Upper lobe of right lung (tissue), 1 donor: Measurements from ENCODE around the gene PPFIA1. TPM values are rescaled to one million over a fixed set of nuclear protein-coding genes. Genes with fewer than 3 reads are reported as not detected.

Experiments
- ATAC-seq: fragments of 200-7000 bp; cut with Tn5 transposase; one replicate; pipeline ENCODE4 v1.9.1; 2020; ENCODE audit warnings: mild to moderate bottlenecking, moderate library complexity
- DNase-seq: peaks from one replicate; pipeline ENCODE4 v3.0.0-alpha.2; 2020
- H3K27ac ChIP-seq: fragments of 200-600 bp; one replicate; pipeline ENCODE4 v1.8.0; 2022
- H3K27me3 ChIP-seq: fragments of 200-600 bp; one replicate; pipeline ENCODE4 v1.8.0; 2022; ENCODE audit warnings: mild to moderate bottlenecking
- H3K36me3 ChIP-seq: fragments of 200-600 bp; one replicate; pipeline ENCODE4 v1.8.0; 2022
- H3K4me1 ChIP-seq: fragments of 200-600 bp; one replicate; pipeline ENCODE4 v1.8.0; 2022
- H3K4me3 ChIP-seq: fragments of 200-600 bp; one replicate; pipeline ENCODE4 v1.8.0; 2022; ENCODE audit warnings: mild to moderate bottlenecking
- H3K9me3 ChIP-seq: fragments of 200-600 bp; one replicate; pipeline ENCODE4 v1.8.0; 2022
- intact Hi-C: fragments of 100-400 bp; cut with DNase I; formaldehyde crosslinking; loops from one replicate; pipeline ENCODE4 v1.11.0; 2022
- total RNA-seq: library from RNA; stranded (reverse); fragmentation: NEBNext Ultra II Directional; extraction: Animal tissue kit (Norgen Biotek cat#: 25700); gene quantifications from one replicate; pipeline ENCODE4 v1.2.1, GENCODE V29; 2021
- TF ChIP-seq, protein P1 (sequence below): fragments of 200-600 bp; IDR thresholded peaks from one replicate; pipeline ENCODE4 v1.8.0; 2022; ENCODE audit warnings: antibody characterized with exemption
- donor health status: DM: no; HTN: yes; CAD: no; lungs with severe emphysema.

PPFIA1 gene
- total RNA-seq, 1 donor from 2014 or later: 73.3 TPM

DNA sequence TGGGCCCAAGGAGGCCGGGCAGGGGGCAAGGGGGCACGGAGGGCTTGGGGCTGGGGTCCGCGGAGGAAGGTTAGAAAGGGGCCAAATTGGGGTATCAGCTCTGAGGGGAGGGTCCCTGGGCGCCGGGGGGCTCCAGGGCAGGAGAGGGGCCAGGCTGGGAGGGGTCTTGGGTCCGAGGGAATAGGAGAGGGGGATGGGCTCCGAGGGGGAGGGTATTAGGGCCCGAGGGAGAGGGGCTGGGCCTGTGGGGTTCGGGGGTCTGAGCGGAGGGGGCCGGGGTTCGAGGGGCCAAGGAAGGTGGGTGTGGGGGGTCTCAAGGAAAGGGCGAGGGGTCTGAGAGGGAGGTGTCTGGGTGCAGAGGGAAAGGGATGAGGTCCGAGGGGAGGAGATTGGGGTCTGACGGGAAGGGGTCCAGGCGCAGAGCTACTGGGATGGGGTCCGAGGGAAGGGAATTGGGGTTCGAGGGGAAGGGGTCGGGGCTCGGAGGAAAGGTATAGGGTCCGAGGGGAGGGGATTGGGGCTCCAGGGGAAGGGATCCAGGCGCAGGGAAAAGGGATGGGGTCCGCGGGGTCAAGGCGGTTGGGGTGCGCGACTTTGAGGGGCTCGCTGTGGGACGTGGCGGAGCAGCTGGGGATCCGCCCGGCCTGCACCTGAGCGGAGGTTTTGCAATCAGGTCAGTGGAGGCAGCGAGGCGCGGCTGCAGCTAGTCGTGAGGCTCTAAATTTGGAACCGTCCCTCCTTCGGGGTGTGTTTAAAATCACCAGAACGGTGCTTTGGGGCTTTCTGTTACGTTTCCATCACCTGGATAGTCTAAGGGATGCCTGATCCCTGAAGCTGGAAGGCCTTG is 128.6 kb downstream of the PPFIA1 start:
- no peak for DNase-seq
- H3K27me3 ChIP-seq: peaks cover 8% of the 10 kb centered on the region
- ATAC-seq: peak; percentile 31
- intact Hi-C loops: no loop called here
- peaks cover 26% of the 10 kb centered on the region for H3K4me1 ChIP-seq
- peak overlapping the region; percentile 83 for H3K27ac ChIP-seq
- H3K36me3 ChIP-seq: no peaks in the 10 kb centered on the region
- TF ChIP-seq, protein P1, sequence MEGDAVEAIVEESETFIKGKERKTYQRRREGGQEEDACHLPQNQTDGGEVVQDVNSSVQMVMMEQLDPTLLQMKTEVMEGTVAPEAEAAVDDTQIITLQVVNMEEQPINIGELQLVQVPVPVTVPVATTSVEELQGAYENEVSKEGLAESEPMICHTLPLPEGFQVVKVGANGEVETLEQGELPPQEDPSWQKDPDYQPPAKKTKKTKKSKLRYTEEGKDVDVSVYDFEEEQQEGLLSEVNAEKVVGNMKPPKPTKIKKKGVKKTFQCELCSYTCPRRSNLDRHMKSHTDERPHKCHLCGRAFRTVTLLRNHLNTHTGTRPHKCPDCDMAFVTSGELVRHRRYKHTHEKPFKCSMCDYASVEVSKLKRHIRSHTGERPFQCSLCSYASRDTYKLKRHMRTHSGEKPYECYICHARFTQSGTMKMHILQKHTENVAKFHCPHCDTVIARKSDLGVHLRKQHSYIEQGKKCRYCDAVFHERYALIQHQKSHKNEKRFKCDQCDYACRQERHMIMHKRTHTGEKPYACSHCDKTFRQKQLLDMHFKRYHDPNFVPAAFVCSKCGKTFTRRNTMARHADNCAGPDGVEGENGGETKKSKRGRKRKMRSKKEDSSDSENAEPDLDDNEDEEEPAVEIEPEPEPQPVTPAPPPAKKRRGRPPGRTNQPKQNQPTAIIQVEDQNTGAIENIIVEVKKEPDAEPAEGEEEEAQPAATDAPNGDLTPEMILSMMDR: no peak
- no peaks in the 10 kb centered on the region for H3K9me3 ChIP-seq
- peak overlapping the region; percentile 76 for H3K4me3 ChIP-seq

DNA sequence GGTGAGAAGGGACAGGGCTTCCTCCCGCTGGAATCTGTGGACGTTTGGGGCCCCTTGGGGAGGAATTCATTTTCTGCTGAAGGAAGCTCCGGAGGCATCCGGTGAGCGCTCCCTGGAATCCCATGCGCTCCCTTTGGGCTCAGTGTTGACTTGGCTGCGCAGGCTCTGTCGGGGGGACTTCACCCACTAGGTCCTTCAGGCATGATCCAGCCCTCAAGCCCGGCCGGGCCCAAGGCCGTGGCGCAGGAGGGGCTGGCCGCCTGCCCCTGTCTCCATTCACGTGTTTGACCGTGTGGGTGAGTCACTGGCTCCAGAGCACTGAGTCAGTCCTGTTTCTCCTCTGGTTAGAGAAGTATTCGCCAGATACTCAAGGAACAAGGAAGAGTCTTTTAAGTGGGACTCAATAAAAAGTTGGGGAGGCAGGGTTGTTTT is 129.2 kb downstream of the PPFIA1 start:
- peak; percentile 89 for DNase-seq
- no peaks in the 10 kb centered on the region for H3K36me3 ChIP-seq
- no peaks in the 10 kb centered on the region for H3K9me3 ChIP-seq
- H3K27me3 ChIP-seq: peaks cover 8% of the 10 kb centered on the region
- ATAC-seq: peak; percentile 79
- peak overlapping the region; percentile 76 for H3K4me3 ChIP-seq
- intact Hi-C loops: no loop called here
- TF ChIP-seq, protein P1: no peak
- H3K4me1 ChIP-seq: peaks cover 26% of the 10 kb centered on the region
- H3K27ac ChIP-seq: peak overlapping the region; percentile 83

GRCh38 chr11:70400643-70401042 is 130.2 kb downstream of the PPFIA1 start:
- peaks cover 26% of the 10 kb centered on the region for H3K4me1 ChIP-seq
- DNase-seq (no peak), ATAC-seq (no peak)
- H3K9me3 ChIP-seq: no peaks in the 10 kb centered on the region
- TF ChIP-seq, protein P1: no peak
- H3K4me3 ChIP-seq: no peak overlapping the region
- peaks cover 2% of the 10 kb centered on the region for H3K27me3 ChIP-seq
- H3K27ac ChIP-seq: no peak overlapping the region
- intact Hi-C loops: no loop called here
- H3K36me3 ChIP-seq: peaks cover 7% of the 10 kb centered on the region

DNA sequence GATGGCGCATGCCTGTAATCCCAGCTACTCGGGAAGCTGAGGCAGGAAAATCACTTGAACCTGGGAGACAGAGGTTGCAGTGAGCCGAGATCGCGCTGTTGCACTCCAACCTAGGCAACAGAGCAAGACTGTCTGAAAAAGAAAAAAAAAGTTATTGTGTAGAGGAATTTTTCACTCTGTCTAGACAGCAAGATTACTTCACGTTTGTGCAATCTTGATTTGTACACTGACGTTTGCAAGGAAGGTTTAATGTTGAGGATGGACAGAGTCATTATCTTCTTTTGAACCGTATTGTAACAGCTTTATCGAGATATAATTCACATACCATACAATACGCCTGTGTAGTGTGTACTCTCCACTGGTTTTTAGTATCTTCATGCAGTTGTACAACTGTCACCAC is 131.5 kb downstream of the PPFIA1 start:
- peaks cover 21% of the 10 kb centered on the region for H3K36me3 ChIP-seq
- H3K4me3 ChIP-seq: no peak overlapping the region
- no peak for ATAC-seq
- DNase-seq: no peak
- TF ChIP-seq, protein P1: no peak
- no peaks in the 10 kb centered on the region for H3K27me3 ChIP-seq
- intact Hi-C loops: no loop called here
- H3K27ac ChIP-seq: no peak overlapping the region
- no peaks in the 10 kb centered on the region for H3K9me3 ChIP-seq
- H3K4me1 ChIP-seq: peaks cover 26% of the 10 kb centered on the region

DNA sequence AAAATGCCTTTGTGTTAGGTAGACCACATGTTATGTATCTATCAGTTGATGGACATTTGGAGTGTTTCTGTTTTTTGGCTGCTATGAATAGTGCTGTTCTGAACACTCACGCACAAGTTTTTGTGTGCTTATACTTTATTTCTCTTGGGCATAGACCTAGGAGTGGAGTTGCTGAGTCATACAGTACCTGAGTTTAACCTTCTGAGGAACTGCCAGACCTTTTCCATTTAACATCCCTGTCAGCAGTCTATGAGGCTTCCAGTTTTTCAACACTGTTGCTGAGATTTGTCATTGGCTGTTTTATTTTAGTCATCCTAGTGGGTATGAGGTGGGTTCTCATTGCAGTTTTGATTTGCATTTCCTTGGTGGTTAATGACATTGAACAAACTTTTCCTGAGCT is 132.2 kb downstream of the PPFIA1 start:
- Histone ChIP-seq H3K27me3 (no peaks in the 10 kb centered on the region), H3K36me3 (peaks cover 28% of the 10 kb centered on the region), H3K27ac (no peak overlapping the region), H3K9me3 (no peaks in the 10 kb centered on the region), H3K4me1 (peaks cover 20% of the 10 kb centered on the region), H3K4me3 (no peak overlapping the region)
- intact Hi-C loops: no loop called here
- DNase-seq (no peak), ATAC-seq (no peak)
- TF ChIP-seq, protein P1: no peak
